Uterus (tissue), 2 donors: ENCODE data around the gene MEGF9.

Experiments
- CTCF ChIP-seq, 4 experiments: fragments of 200-600 bp in 2 of 4; fragments of 450-650 bp in 2 of 4; sonication (generic) in 2 of 4; IDR thresholded peaks; one replicate each; pipeline ENCODE4 v1.5.1; 2016 to 2019; ENCODE audit warnings: antibody characterized with exemption in 4 of 4, mild to moderate bottlenecking in 2 of 4, moderate library complexity in 1 of 4
- POLR2A ChIP-seq, 2 donors: fragments of 450-650 bp; IDR thresholded peaks; one replicate each; pipeline ENCODE4 v1.6.1; 2016; ENCODE audit warnings: antibody characterized with exemption in 2 of 2, mild to moderate bottlenecking in 1 of 2, moderate library complexity in 1 of 2

- TF ChIP-seq CTCF (IDR thresholded peaks at IDR 0.05) (no peak), POLR2A (IDR thresholded peaks at IDR 0.05) (no peak)
Observed at GRCh38 chr9:120603591-120603990, 110.7 kb downstream of the MEGF9 start.
